ENCODE data around the gene TEX54. TPM values are rescaled to one million over a fixed set of nuclear protein-coding genes. Genes with fewer than 3 reads are reported as not detected.
"Not testable (repeated sequence)": the region's sequence is repeated elsewhere in the genome, so short reads cannot be mapped to it uniquely, and the experiment has no call there.

Gene TEX54
- total and polyA plus RNA-seq, 2 of the 4 experiments (the other 2 are of a cell fraction), result not detected

DNA sequence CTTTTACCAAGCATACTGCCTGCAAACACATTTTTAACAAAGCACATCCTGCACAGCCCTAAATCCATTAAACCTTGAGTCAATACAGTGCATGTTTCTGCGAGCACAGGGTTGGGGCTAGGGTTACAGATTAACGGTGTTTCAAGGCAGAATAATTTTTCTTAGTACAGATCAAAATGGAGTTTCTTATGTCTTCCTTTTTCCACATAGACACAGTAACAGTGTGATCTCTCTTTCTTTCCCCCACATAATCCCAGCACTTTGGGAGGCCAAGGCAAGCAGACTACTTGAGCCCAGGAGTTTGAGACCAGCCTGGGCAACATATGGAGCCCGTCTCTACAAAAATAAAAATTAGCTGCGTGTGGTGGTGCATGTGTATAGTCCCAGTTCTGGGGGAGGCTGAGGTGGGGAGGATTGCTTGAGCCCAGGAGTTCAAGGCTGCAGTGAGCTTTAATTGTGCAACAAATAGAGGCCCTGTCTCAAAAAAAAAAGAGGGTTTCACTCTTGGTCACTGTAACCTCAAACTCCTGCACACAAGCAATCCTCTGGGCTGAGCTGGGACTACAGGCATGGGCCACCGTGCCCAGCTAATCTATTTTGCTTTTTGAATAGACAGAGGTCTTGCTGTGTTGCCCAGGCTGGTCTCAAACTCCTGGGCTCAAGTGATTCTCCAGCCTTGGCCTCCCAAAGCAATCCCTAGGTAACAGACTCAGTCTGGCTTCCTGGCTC, 28.4 kb upstream of the TEX54 start:
- Histone ChIP-seq H4K20me1 (ENCODE audit: insufficient read depth, low read length) (peaks cover 4% of the 10 kb centered on the region), H3K14ac (replicated peaks; ENCODE audit: low read depth, low read length) (no peak overlapping the region), H3K23ac (ENCODE audit: low read depth, low read length) (no peak overlapping the region), H3K4me1 (ENCODE audit: control insufficient read depth, insufficient read depth, low read length) (no peaks in the 10 kb centered on the region), H3K9ac (ENCODE audit: low read depth, low read length) (no peak overlapping the region), H4K8ac (ENCODE audit: low read depth in 2 of 2, low read length in 2 of 2) (no peak overlapping the region), H3K56ac (ENCODE audit: extremely low read depth, insufficient read depth, low read length) (no peak overlapping the region), H2AK5ac (ENCODE audit: low read depth, low read length) (no peak overlapping the region), H3K9me1 (ENCODE audit: insufficient read depth, low read length) (0 out of 2 replicates have a peak, but pooled peaks cover 3% of the 10 kb centered on the region), H4K91ac (ENCODE audit: insufficient read depth, low read depth, low read length) (no peak overlapping the region), H3K4me2 (ENCODE audit: low read depth, low read length) (no peak overlapping the region), H2BK15ac (ENCODE audit: low read depth, low read length) (no peak overlapping the region), H3K9me3 (ENCODE audit: control insufficient read depth, insufficient read depth, low read length) (no peaks in the 10 kb centered on the region), H2BK20ac (ENCODE audit: low read depth, low read length) (no peak overlapping the region), H3K4ac (ENCODE audit: low read depth, low read length) (no peak overlapping the region), H2AK9ac (replicated peaks; ENCODE audit: low read depth, low read length, poor library complexity) (no peak overlapping the region), H2BK5ac (ENCODE audit: low read depth, low read length, poor library complexity, severe bottlenecking) (no peak overlapping the region), H3K79me1 (ENCODE audit: low read depth in 1 of 2, low read length in 2 of 2) (peaks cover 23 to 32% of the 10 kb centered on the region in 2 experiments), H2BK120ac (ENCODE audit: low read depth, low read length) (no peak overlapping the region), H2AFZ (replicated peaks; ENCODE audit: low read length, poor library complexity) (no peak overlapping the region), H3K4me3 (ENCODE audit: insufficient read depth, low read depth, low read length) (no peak overlapping the region), H3K36me3 (ENCODE audit: control insufficient read depth, insufficient read depth, low read length) (no peaks in the 10 kb centered on the region; the same call in 1 of the 2 replicates), H3K27ac (ENCODE audit: insufficient read depth, low read length) (no peak overlapping the region), H3K18ac (ENCODE audit: low read depth, low read length) (no peak overlapping the region), H3K27me3 (ENCODE audit: control insufficient read depth, insufficient read depth, low read length) (no peaks in the 10 kb centered on the region), H4K5ac (ENCODE audit: low read depth, low read length) (no peak overlapping the region)
- intact Hi-C loops (cut with micrococcal nuclease) (loop anchor here (5.0 kb wide), 2 partner anchors 134 to 249 kb away; partner anchors contain the start of genes EML3, HNRNPUL2, ROM1 and TTC9C), dilution Hi-C loops (cut with HindIII; ENCODE audit: low sequenced_read_pairs, unreplicated experiment) (no loop called here), in situ Hi-C loops (cut with MboI; ENCODE audit: low sequenced_read_pairs) (loop anchor here (25.0 kb wide), 1 partner anchor 474 kb away; no protein-coding TSS in a partner anchor)
- DNase-seq, result no peak
- no TSS peak for BruUV-seq (replicated peaks)
- no peak for ATAC-seq (ENCODE audit: low read depth)
- TF ChIP-seq CEBPB (IDR thresholded peaks at IDR 0.05; ENCODE audit: low read depth, low read length), result no peak
- ChIA-PET CTCF (interaction anchor here (1.0 kb wide), 1 partner anchor 74 kb away, joined by 5 read pairs; no protein-coding TSS in a partner anchor), POLR2A (ENCODE audit: unreplicated experiment) (interaction anchor here (0.6 kb wide), 1 partner anchor 21 kb away, joined by 3 read pairs; no protein-coding TSS in a partner anchor)
- 100% methylated on average over 2 of the region's 5 CpGs; no CpG with 5 or more reads in 1 of the 2 experiments for WGBS, 2 experiments (ENCODE audit: extremely low coverage in 2 of 2, insufficient read length in 1 of 2)

- intact Hi-C loops (cut with micrococcal nuclease); H3K4me2 ChIP-seq (ENCODE audit: low read depth, low read length): not testable (repeated sequence)
Measured at GRCh38 chr11:62859281-62859703, 26.7 kb upstream of the TEX54 start.

More at GRCh38 chr11:62859281-62859703, 26.7 kb upstream of the TEX54 start:
- CTCF ChIA-PET; H2BK15ac ChIP-seq (ENCODE audit: low read depth, low read length); H3K27ac ChIP-seq (ENCODE audit: insufficient read depth, low read length); H2BK5ac ChIP-seq (ENCODE audit: low read depth, low read length, poor library complexity, severe bottlenecking); H3K56ac ChIP-seq (ENCODE audit: extremely low read depth, insufficient read depth, low read length); H3K4me3 ChIP-seq (ENCODE audit: insufficient read depth, low read depth, low read length); H2AK9ac ChIP-seq (replicated peaks; ENCODE audit: low read depth, low read length, poor library complexity); H2AK5ac ChIP-seq (ENCODE audit: low read depth, low read length); ATAC-seq (ENCODE audit: low read depth); dilution Hi-C loops (cut with HindIII; ENCODE audit: low sequenced_read_pairs, unreplicated experiment); BruUV-seq (replicated peaks); H3K36me3 ChIP-seq (ENCODE audit: control insufficient read depth, insufficient read depth, low read length); POLR2A ChIA-PET (ENCODE audit: unreplicated experiment); H4K91ac ChIP-seq (ENCODE audit: insufficient read depth, low read depth, low read length); H3K9me3 ChIP-seq (ENCODE audit: control insufficient read depth, insufficient read depth, low read length); H2BK120ac ChIP-seq (ENCODE audit: low read depth, low read length); H3K27me3 ChIP-seq (ENCODE audit: control insufficient read depth, insufficient read depth, low read length); H2AFZ ChIP-seq (replicated peaks; ENCODE audit: low read length, poor library complexity); H3K23ac ChIP-seq (ENCODE audit: low read depth, low read length); H4K5ac ChIP-seq (ENCODE audit: low read depth, low read length); H3K4ac ChIP-seq (ENCODE audit: low read depth, low read length); H3K9ac ChIP-seq (ENCODE audit: low read depth, low read length); H3K4me1 ChIP-seq (ENCODE audit: control insufficient read depth, insufficient read depth, low read length); DNase-seq; H4K8ac ChIP-seq (ENCODE audit: low read depth in 2 of 2, low read length in 2 of 2); H3K14ac ChIP-seq (replicated peaks; ENCODE audit: low read depth, low read length); H2BK20ac ChIP-seq (ENCODE audit: low read depth, low read length); H3K18ac ChIP-seq (ENCODE audit: low read depth, low read length); H3K9me1 ChIP-seq (ENCODE audit: insufficient read depth, low read length): not testable (repeated sequence)
- peaks cover 14% of the 10 kb centered on the region for H4K20me1 ChIP-seq (ENCODE audit: insufficient read depth, low read length)
- 100% methylated on average over 4 of the region's 8 CpGs; no CpG with 5 or more reads in 1 of the 2 experiments for WGBS, 2 experiments (ENCODE audit: extremely low coverage in 2 of 2, insufficient read length in 1 of 2)
- in situ Hi-C loops (cut with MboI; ENCODE audit: low sequenced_read_pairs), result loop anchor here (25.0 kb wide), 1 partner anchor 472 kb away; no protein-coding TSS in a partner anchor
- peaks cover 12 to 31% of the 10 kb centered on the region in 2 experiments; a peak in 2 of 4 replicates for H3K79me1 ChIP-seq (ENCODE audit: low read depth in 1 of 2, low read length in 2 of 2)
